H1 (cell line): ENCODE data around the gene KLK4. TPM values are rescaled to one million over a fixed set of nuclear protein-coding genes. Genes with fewer than 3 reads are reported as not detected.
A peak's percentile ranks its signal among the peaks of the same experiment; 100 is the strongest.

Experiments
- CEBPB ChIP-seq: IDR thresholded peaks from 2 replicates; pipeline ENCODE4 v1.6.1; 2012; ENCODE audit warnings: low read depth, low read length
- CHD1 ChIP-seq: IDR thresholded peaks from 2 replicates; pipeline ENCODE4 v1.6.1; 2012; ENCODE audit warnings: low read depth, low read length, improper control_type of control experiment
- CHD7 ChIP-seq: fragments of 300-600 bp; sonication (generic); IDR thresholded peaks from 2 replicates; pipeline ENCODE4 v1.7.1; 2012; ENCODE audit warnings: low read length, moderate library complexity, mild to moderate bottlenecking, inconsistent platforms; ENCODE audit not compliant: insufficient replicate concordance
- CTCF ChIP-seq, 3 experiments: IDR thresholded peaks; 1 replicate in 2 of 3; 2 replicates in 1 of 3; pipeline versions ENCODE4 v1.5.1 to v1.6.1; 2011; ENCODE audit warnings: low read length in 3 of 3, mild to moderate bottlenecking in 3 of 3, inconsistent platforms in 2 of 3, low read depth in 1 of 3, moderate library complexity in 1 of 3; ENCODE audit not compliant: insufficient read depth in 1 of 3; ENCODE audit errors: control extremely low read depth in 1 of 3
- GABPA ChIP-seq: IDR thresholded peaks from 2 replicates; pipeline ENCODE4 v1.6.1; 2011; ENCODE audit warnings: mild to moderate bottlenecking, low read length, moderate library complexity, borderline replicate concordance; ENCODE audit not compliant: insufficient read depth
- KDM1A ChIP-seq: fragments of 200-600, 300-600 bp; sonication (generic); IDR thresholded peaks from 2 replicates; pipeline ENCODE4 v1.7.1; 2016; ENCODE audit warnings: mild to moderate bottlenecking, low read length, borderline replicate concordance
- NANOG ChIP-seq: IDR thresholded peaks from 2 replicates; pipeline ENCODE4 v1.6.1; 2011; ENCODE audit warnings: low read length, low read depth, mild to moderate bottlenecking, inconsistent platforms; ENCODE audit not compliant: insufficient read depth, poor library complexity, severe bottlenecking
- RXRA ChIP-seq: IDR thresholded peaks from 2 replicates; pipeline ENCODE4 v1.6.1; 2011; ENCODE audit warnings: low read depth, mild to moderate bottlenecking, low read length, moderate library complexity; ENCODE audit not compliant: insufficient read depth
- polyA plus RNA-seq, 7 experiments: library from polyadenylated mRNA; depleted of rRNA in 3 of 7; stranded (reverse) in 5 of 7; unstranded in 2 of 7; fragments of >200 nt in 5 of 7; fragments of 200-250 nt in 2 of 7; gene quantifications; 1 replicate in 5 of 7; 2 replicates in 1 of 7; 4 replicates in 1 of 7; pipeline versions ENCODE4 v1.2.1 to v1.2.3, GENCODE V29; 2011 to 2013; ENCODE audit warnings: missing spikeins in 2 of 7, mixed read lengths in 2 of 7
- total RNA-seq: library from RNA; stranded (reverse); fragmentation: NEBNext Ultra II Directional; extraction: Animal tissue kit (Norgen Biotek cat#: 25700); gene quantifications from 2 replicates; pipeline ENCODE4 v1.2.1, GENCODE V29; 2021

The KLK4 gene
- total and polyA plus RNA-seq, 2 of the 8 experiments (the other 6 are each of a cell fraction or from before 2014, with no cell fraction given): 0.44 TPM; not detected in 1

- TF ChIP-seq RXRA: no peak
- peak; percentile 32; the same call in 1 of the 2 replicates for TF ChIP-seq CEBPB
- TF ChIP-seq NANOG: no peak
- TF ChIP-seq CHD1: no peak
- TF ChIP-seq CHD7: no peak
- peak; percentile 83 to 98 (median 90) for TF ChIP-seq CTCF (IDR thresholded peaks at IDR 0.05; ENCODE audit: control extremely low read depth in 1 of 3, insufficient read depth in 1 of 3, low read depth in 1 of 3, low read length in 3 of 3)
- no peak for TF ChIP-seq KDM1A
- TF ChIP-seq GABPA: no peak; the same call in 1 of the 2 replicates
These were observed 11.2 kb upstream of the KLK4 start (continued) for GRCh38 chr19:50922317-50922853.
